Calu3 (cell line): ENCODE results near the gene MRPL24. TPM values are rescaled to one million over a fixed set of nuclear protein-coding genes. Genes with fewer than 3 reads are reported as not detected.
A peak's percentile ranks its signal among the peaks of the same experiment; 100 is the strongest.

Experiments
- BruUV-seq: library from RNA; stranded (reverse); fragments of 400-500 nt; replicated peaks from 2 replicates; lab custom pipeline; 2021; lab: Mats Ljungman, UMichigan
- CTCF ChIA-PET: fragments of 300-600 bp; sonication (Branson Sonifier 250); formaldehyde crosslinking; loops from one replicate; lab custom pipeline; 2022; ENCODE audit warnings: antibody characterized with exemption; lab: Charles Lee
- DNase-seq: peaks from one replicate; pipeline ENCODE4 v3.0.0; 2022
- H3K27ac Mint-ChIP-seq: one replicate; pipeline ENCODE4 v1.8.0; 2022; ENCODE audit warnings: mixed read lengths; ENCODE audit not compliant: unreplicated experiment
- H3K27me3 Mint-ChIP-seq: one replicate; pipeline ENCODE4 v1.8.0; 2022; ENCODE audit warnings: mixed read lengths; ENCODE audit not compliant: unreplicated experiment
- H3K36me3 Mint-ChIP-seq: one replicate; pipeline ENCODE4 v1.8.0; 2022; ENCODE audit warnings: mild to moderate bottlenecking, moderate library complexity, mixed read lengths; ENCODE audit not compliant: insufficient read depth, unreplicated experiment
- H3K4me1 Mint-ChIP-seq: one replicate; pipeline ENCODE4 v1.8.0; 2022; ENCODE audit warnings: mild to moderate bottlenecking, low read depth, mixed read lengths; ENCODE audit not compliant: unreplicated experiment
- H3K4me3 Mint-ChIP-seq: one replicate; pipeline ENCODE4 v1.8.0; 2022; ENCODE audit warnings: mild to moderate bottlenecking, low read depth, moderate library complexity, mixed read lengths; ENCODE audit not compliant: unreplicated experiment
- H3K9me3 Mint-ChIP-seq: one replicate; pipeline ENCODE4 v1.8.0; 2022; ENCODE audit warnings: low read depth, mixed read lengths; ENCODE audit not compliant: unreplicated experiment
- CTCF ChIP-seq: fragments of 200-600 bp; IDR thresholded peaks from one replicate; pipeline ENCODE4 v1.8.0; 2022; ENCODE audit warnings: antibody characterized with exemption; ENCODE audit not compliant: unreplicated experiment
- intact Hi-C: fragments of 100-400 bp; cut with micrococcal nuclease; formaldehyde crosslinking; loops from one replicate; pipeline ENCODE4 v1.10.0; 2022; ENCODE audit not compliant: unreplicated experiment
- total RNA-seq: library from RNA; stranded (reverse); gene quantifications from 2 replicates; pipeline ENCODE4 v1.2.3, GENCODE V29; 2022

Gene MRPL24
- total RNA-seq, 1 experiment from 2014 or later = 138 TPM

- intact Hi-C loops = loop anchor here (1.0 kb wide), 1 partner anchor 33 kb away; no protein-coding TSS in a partner anchor
- no peak for TF ChIP-seq CTCF
- BruUV-seq = no TSS peak
- Mint-ChIP-seq H3K9me3 (no peaks in the 10 kb centered on the region), H3K4me3 (peak overlapping the region; percentile 39), H3K4me1 (peaks cover 44% of the 10 kb centered on the region), H3K27me3 (no peaks in the 10 kb centered on the region), H3K27ac (no peak overlapping the region), H3K36me3 (no peaks in the 10 kb centered on the region)
- peak; percentile 73 for DNase-seq
- CTCF ChIA-PET = interaction anchor here (0.6 to 7.2 kb wide), 4 partner anchors 14 to 167 kb away, joined by 3 to 130 read pairs (median 6); partner anchors contain the start of gene CRABP2
Measured at GRCh38 chr1:156692925-156693847, 47.7 kb downstream of the MRPL24 start.

- H3K4me1 Mint-ChIP-seq = peaks cover 44% of the 10 kb centered on the region
- no peak for TF ChIP-seq CTCF
- BruUV-seq = no TSS peak
Measured at GRCh38 chr1:156692441-156692924, 48.4 kb downstream of the MRPL24 start.

GRCh38 chr1:156691665-156692440 is 49.0 kb downstream of the MRPL24 start:
- intact Hi-C loops = no loop called here
- CTCF ChIA-PET = interaction anchor here (0.7 to 7.2 kb wide), 9 partner anchors 10 to 236 kb away, joined by 3 to 199 read pairs (median 3); partner anchors contain the start of genes CRABP2, ISG20L2, METTL25B and NTRK1
- no peaks in the 10 kb centered on the region for H3K9me3 Mint-ChIP-seq
- no peak for TF ChIP-seq CTCF
- peak; percentile 35 for DNase-seq
- no peaks in the 10 kb centered on the region for H3K27me3 Mint-ChIP-seq
- H3K4me1 Mint-ChIP-seq = peaks cover 44% of the 10 kb centered on the region
- peak overlapping the region; percentile 3 for H3K27ac Mint-ChIP-seq
- H3K4me3 Mint-ChIP-seq = peak overlapping the region; percentile 39
- BruUV-seq = no TSS peak
- H3K36me3 Mint-ChIP-seq = no peaks in the 10 kb centered on the region

More at GRCh38 chr1:156692441-156692924, 48.4 kb downstream of the MRPL24 start:
- Mint-ChIP-seq H3K9me3 (no peaks in the 10 kb centered on the region), H3K36me3 (no peaks in the 10 kb centered on the region), H3K27me3 (no peaks in the 10 kb centered on the region), H3K4me3 (peak overlapping the region; percentile 39), H3K27ac (peak overlapping the region; percentile 3)
- CTCF ChIA-PET = interaction anchor here (1.1 to 7.2 kb wide), 4 partner anchors 9 to 35 kb away, joined by 3 to 199 read pairs (median 82); partner anchors contain the start of genes CRABP2, ISG20L2 and METTL25B
- DNase-seq = no peak
- intact Hi-C loops = no loop called here

- Mint-ChIP-seq H3K36me3 (no peaks in the 10 kb centered on the region), H3K9me3 (no peaks in the 10 kb centered on the region), H3K27ac (no peak overlapping the region), H3K27me3 (no peaks in the 10 kb centered on the region), H3K4me1 (peaks cover 44% of the 10 kb centered on the region), H3K4me3 (no peak overlapping the region)
- intact Hi-C loops = no loop called here
- no TSS peak for BruUV-seq
- DNase-seq = no peak
- CTCF ChIA-PET = interaction anchor here (0.8 to 7.2 kb wide), 8 partner anchors 10 to 237 kb away, joined by 3 to 199 read pairs (median 19); partner anchors contain the start of genes CRABP2, ISG20L2, METTL25B and NTRK1
- no peak for TF ChIP-seq CTCF
Measured at GRCh38 chr1:156691191-156691590, 49.7 kb downstream of the MRPL24 start.
